HG03571 (cell line): ENCODE data around the gene SMG6.
"Not testable (repeated sequence)": the region's sequence is repeated elsewhere in the genome, so short reads cannot be mapped to it uniquely, and the experiment has no call there.

ENCODE experiments used
- ATAC-seq: cut with Tn5 transposase; IDR thresholded peaks from one replicate; pipeline ENCODE4 v1.9.1; 2021; ENCODE audit not compliant: unreplicated experiment

The SMG6 gene

GRCh38 chr17:2181206-2181896 lies 122.2 kb downstream of the SMG6 start:
- no peak for ATAC-seq

- ATAC-seq, result no peak
These were observed 122.8 kb downstream of the SMG6 start for GRCh38 chr17:2180768-2181167.

GRCh38 chr17:2179615-2180295 lies 123.8 kb downstream of the SMG6 start:
- no peak for ATAC-seq

- no peak for ATAC-seq
These were observed 124.6 kb downstream of the SMG6 start for GRCh38 chr17:2178798-2179501.

- no peak for ATAC-seq
These were observed 126.3 kb downstream of the SMG6 start for GRCh38 chr17:2177235-2177811.

GRCh38 chr17:2176499-2177169 lies 127.0 kb downstream of the SMG6 start:
- no peak for ATAC-seq

GRCh38 chr17:2175294-2175628 lies 128.3 kb downstream of the SMG6 start:
- no peak for ATAC-seq

GRCh38 chr17:2174468-2175293 lies 128.9 kb downstream of the SMG6 start:
- no peak for ATAC-seq

GRCh38 chr17:2174014-2174413 lies 129.6 kb downstream of the SMG6 start:
- no peak for ATAC-seq

GRCh38 chr17:2172999-2173398 lies 130.6 kb downstream of the SMG6 start:
- no peak for ATAC-seq

GRCh38 chr17:2172077-2172851 lies 131.3 kb downstream of the SMG6 start:
- ATAC-seq, result no peak

- ATAC-seq, result no peak
These were observed 131.9 kb downstream of the SMG6 start for GRCh38 chr17:2171702-2172076.

- ATAC-seq, result no peak
These were observed 133.6 kb downstream of the SMG6 start for GRCh38 chr17:2170023-2170422.

- ATAC-seq, result not testable (repeated sequence)
These were observed 137.9 kb downstream of the SMG6 start for GRCh38 chr17:2165723-2166122.

GRCh38 chr17:2158396-2158780 lies 145.2 kb downstream of the SMG6 start:
- no peak for ATAC-seq

GRCh38 chr17:2157675-2158395 lies 145.8 kb downstream of the SMG6 start:
- ATAC-seq, result no peak

GRCh38 chr17:2157081-2157480 lies 146.5 kb downstream of the SMG6 start:
- ATAC-seq, result no peak

GRCh38 chr17:2156666-2157065 lies 146.9 kb downstream of the SMG6 start:
- ATAC-seq, result no peak

- no peak for ATAC-seq
These were observed 148.0 kb downstream of the SMG6 start for GRCh38 chr17:2155573-2155972.
